Panc1 (cell line): Measurements from ENCODE around the gene AMT. TPM values are rescaled to one million over a fixed set of nuclear protein-coding genes. Genes with fewer than 3 reads are reported as not detected.

ENCODE experiments used
- ATAC-seq: fragments of 200-7000 bp; cut with Tn5 transposase; 2 replicates; pipeline ENCODE4 v1.9.1; 2020; ENCODE audit warnings: mild to moderate bottlenecking, moderate library complexity
- BruUV-seq: library from RNA; stranded (reverse); fragments of 400-500 nt; replicated peaks from 2 replicates; lab custom pipeline; 2021; lab: Mats Ljungman, UMichigan
- CTCF ChIA-PET: fragments of 300-600 bp; sonication (Branson Sonifier 250); formaldehyde crosslinking; loops from one replicate; lab custom pipeline; 2022; ENCODE audit warnings: antibody characterized with exemption; lab: Charles Lee
- POLR2A ChIA-PET: fragments of 300-600 bp; sonication (Branson Sonifier 250); formaldehyde crosslinking; loops from one replicate; lab custom pipeline; 2022; ENCODE audit warnings: antibody characterized with exemption; lab: Charles Lee
- DNase-seq: peaks from one replicate; pipeline ENCODE4 v3.0.0-alpha.2; 2010; ENCODE audit warnings: low read depth, low spot score
- H3K27ac ChIP-seq: 2 replicates; pipeline ENCODE4 v1.5.1; 2011; ENCODE audit warnings: mild to moderate bottlenecking, low read length, inconsistent platforms
- H3K27me3 ChIP-seq: fragments of 200-500 bp; sonication (Bioruptor generic); 2 replicates; pipeline ENCODE4 v1.6.0; 2014; ENCODE audit warnings: low read length, inconsistent platforms; ENCODE audit not compliant: control insufficient read depth, insufficient read depth
- H3K36me3 ChIP-seq: fragments of 200-500 bp; sonication (Bioruptor generic); 2 replicates; pipeline ENCODE4 v1.5.1; 2014; ENCODE audit warnings: inconsistent platforms, mild to moderate bottlenecking, low read length, moderate library complexity; ENCODE audit not compliant: control insufficient read depth, insufficient read depth
- H3K4me1 ChIP-seq: 2 replicates; pipeline ENCODE4 v1.5.1; 2011; ENCODE audit warnings: inconsistent platforms, mild to moderate bottlenecking, low read length, moderate library complexity; ENCODE audit not compliant: control insufficient read depth, insufficient read depth
- H3K4me3 ChIP-seq, 2 experiments: 2 replicates each; pipeline ENCODE4 v1.5.1; 2011 to 2012; ENCODE audit warnings: low read depth in 2 of 2, low read length in 2 of 2, mild to moderate bottlenecking in 2 of 2, inconsistent platforms in 1 of 2, moderate library complexity in 1 of 2
- H3K9me3 ChIP-seq: fragments of 200-500 bp; sonication (Bioruptor generic); 2 replicates; pipeline ENCODE4 v1.5.1; 2014; ENCODE audit warnings: low read depth, mild to moderate bottlenecking, inconsistent platforms, low read length, moderate library complexity; ENCODE audit not compliant: control insufficient read depth, insufficient read depth
- POLR2AphosphoS5 ChIP-seq: IDR thresholded peaks from 2 replicates; pipeline ENCODE4 v1.6.1; 2012; ENCODE audit warnings: mild to moderate bottlenecking, low read depth, low read length, moderate library complexity
- SIN3A ChIP-seq: IDR thresholded peaks from 2 replicates; pipeline ENCODE4 v1.6.1; 2012; ENCODE audit warnings: low read depth, mild to moderate bottlenecking, low read length, moderate library complexity, borderline replicate concordance; ENCODE audit not compliant: insufficient read depth
- TCF7L2 ChIP-seq: IDR thresholded peaks from 2 replicates; pipeline ENCODE4 v1.6.1; 2011; ENCODE audit warnings: mild to moderate bottlenecking, low read depth, low read length, inconsistent platforms
- in situ Hi-C: cut with HindIII; loops from 2 replicates; pipeline ENCODE4 v1.10.0; 2016; ENCODE audit warnings: low sequenced_read_pairs, low pct_unique_long_range_greater_than_20kb
- intact Hi-C: fragments of 100-400 bp; cut with micrococcal nuclease; formaldehyde crosslinking; loops from one replicate; pipeline ENCODE4 v1.10.0; 2022; ENCODE audit not compliant: unreplicated experiment
- total RNA-seq: library from RNA; stranded (reverse); gene quantifications from one replicate; pipeline ENCODE4 v1.2.1, GENCODE V29; 2021; ENCODE audit not compliant: unreplicated experiment
- TF ChIP-seq, protein P1 (sequence below), 2 experiments: IDR thresholded peaks; 2 replicates each; pipeline ENCODE4 v1.6.1; 2011 to 2012; ENCODE audit warnings: low read depth in 2 of 2, control low read depth in 1 of 2, low read length in 1 of 2, mild to moderate bottlenecking in 1 of 2, moderate library complexity in 1 of 2; ENCODE audit not compliant: insufficient read depth in 1 of 2
- TF ChIP-seq, protein P2 (sequence below): fragments of 450-650 bp; IDR thresholded peaks from 2 replicates; pipeline ENCODE4 v1.5.1; 2017; ENCODE audit warnings: mild to moderate bottlenecking

AMT gene
- total RNA-seq, 1 experiment from 2014 or later, result 1.1 TPM

DNA sequence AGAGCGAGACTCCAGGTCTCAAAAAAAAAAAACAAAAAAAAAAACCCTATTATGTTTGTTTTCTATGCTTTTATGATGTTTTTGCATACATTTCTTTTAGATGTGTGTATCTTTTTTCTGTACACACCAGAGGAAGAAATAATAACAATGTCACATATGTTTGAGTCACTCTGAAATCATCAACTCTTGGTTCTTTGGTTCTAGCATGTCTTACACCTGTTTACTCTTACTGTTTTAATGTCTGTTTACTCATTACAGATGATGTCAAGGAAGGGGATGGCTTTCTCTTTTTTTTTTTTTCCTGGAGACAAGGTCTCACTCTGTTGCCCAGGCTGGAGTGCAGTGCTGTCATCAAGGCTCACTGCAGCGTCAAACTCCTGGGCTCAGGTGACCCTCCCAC is 34.6 kb downstream of the AMT start:
- no TSS peak for BruUV-seq
- ATAC-seq (peak; percentile 55), DNase-seq (peak; percentile 47)
- in situ Hi-C loops (no loop called here), intact Hi-C loops (no loop called here)
- no peaks in the 10 kb centered on the region for H3K36me3 ChIP-seq
- no peaks in the 10 kb centered on the region for H3K9me3 ChIP-seq
- H3K4me1 ChIP-seq, result no peaks in the 10 kb centered on the region
- no peaks in the 10 kb centered on the region for H3K27me3 ChIP-seq
- CTCF ChIA-PET, result no interaction called here
- no peak overlapping the region for H3K27ac ChIP-seq
- TF ChIP-seq POLR2AphosphoS5, result no peak
- TF ChIP-seq, protein P1, sequence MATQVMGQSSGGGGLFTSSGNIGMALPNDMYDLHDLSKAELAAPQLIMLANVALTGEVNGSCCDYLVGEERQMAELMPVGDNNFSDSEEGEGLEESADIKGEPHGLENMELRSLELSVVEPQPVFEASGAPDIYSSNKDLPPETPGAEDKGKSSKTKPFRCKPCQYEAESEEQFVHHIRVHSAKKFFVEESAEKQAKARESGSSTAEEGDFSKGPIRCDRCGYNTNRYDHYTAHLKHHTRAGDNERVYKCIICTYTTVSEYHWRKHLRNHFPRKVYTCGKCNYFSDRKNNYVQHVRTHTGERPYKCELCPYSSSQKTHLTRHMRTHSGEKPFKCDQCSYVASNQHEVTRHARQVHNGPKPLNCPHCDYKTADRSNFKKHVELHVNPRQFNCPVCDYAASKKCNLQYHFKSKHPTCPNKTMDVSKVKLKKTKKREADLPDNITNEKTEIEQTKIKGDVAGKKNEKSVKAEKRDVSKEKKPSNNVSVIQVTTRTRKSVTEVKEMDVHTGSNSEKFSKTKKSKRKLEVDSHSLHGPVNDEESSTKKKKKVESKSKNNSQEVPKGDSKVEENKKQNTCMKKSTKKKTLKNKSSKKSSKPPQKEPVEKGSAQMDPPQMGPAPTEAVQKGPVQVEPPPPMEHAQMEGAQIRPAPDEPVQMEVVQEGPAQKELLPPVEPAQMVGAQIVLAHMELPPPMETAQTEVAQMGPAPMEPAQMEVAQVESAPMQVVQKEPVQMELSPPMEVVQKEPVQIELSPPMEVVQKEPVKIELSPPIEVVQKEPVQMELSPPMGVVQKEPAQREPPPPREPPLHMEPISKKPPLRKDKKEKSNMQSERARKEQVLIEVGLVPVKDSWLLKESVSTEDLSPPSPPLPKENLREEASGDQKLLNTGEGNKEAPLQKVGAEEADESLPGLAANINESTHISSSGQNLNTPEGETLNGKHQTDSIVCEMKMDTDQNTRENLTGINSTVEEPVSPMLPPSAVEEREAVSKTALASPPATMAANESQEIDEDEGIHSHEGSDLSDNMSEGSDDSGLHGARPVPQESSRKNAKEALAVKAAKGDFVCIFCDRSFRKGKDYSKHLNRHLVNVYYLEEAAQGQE (IDR thresholded peaks at IDR 0.05; ENCODE audit: insufficient read depth in 1 of 2, low read depth in 2 of 2, low read length in 1 of 2), result no peak
- TF ChIP-seq SIN3A, result no peak
- TF ChIP-seq TCF7L2, result no peak
- TF ChIP-seq, protein P2, sequence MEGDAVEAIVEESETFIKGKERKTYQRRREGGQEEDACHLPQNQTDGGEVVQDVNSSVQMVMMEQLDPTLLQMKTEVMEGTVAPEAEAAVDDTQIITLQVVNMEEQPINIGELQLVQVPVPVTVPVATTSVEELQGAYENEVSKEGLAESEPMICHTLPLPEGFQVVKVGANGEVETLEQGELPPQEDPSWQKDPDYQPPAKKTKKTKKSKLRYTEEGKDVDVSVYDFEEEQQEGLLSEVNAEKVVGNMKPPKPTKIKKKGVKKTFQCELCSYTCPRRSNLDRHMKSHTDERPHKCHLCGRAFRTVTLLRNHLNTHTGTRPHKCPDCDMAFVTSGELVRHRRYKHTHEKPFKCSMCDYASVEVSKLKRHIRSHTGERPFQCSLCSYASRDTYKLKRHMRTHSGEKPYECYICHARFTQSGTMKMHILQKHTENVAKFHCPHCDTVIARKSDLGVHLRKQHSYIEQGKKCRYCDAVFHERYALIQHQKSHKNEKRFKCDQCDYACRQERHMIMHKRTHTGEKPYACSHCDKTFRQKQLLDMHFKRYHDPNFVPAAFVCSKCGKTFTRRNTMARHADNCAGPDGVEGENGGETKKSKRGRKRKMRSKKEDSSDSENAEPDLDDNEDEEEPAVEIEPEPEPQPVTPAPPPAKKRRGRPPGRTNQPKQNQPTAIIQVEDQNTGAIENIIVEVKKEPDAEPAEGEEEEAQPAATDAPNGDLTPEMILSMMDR, result no peak
- H3K4me3 ChIP-seq, result no peak overlapping the region
- POLR2A ChIA-PET, result no interaction called here

DNA sequence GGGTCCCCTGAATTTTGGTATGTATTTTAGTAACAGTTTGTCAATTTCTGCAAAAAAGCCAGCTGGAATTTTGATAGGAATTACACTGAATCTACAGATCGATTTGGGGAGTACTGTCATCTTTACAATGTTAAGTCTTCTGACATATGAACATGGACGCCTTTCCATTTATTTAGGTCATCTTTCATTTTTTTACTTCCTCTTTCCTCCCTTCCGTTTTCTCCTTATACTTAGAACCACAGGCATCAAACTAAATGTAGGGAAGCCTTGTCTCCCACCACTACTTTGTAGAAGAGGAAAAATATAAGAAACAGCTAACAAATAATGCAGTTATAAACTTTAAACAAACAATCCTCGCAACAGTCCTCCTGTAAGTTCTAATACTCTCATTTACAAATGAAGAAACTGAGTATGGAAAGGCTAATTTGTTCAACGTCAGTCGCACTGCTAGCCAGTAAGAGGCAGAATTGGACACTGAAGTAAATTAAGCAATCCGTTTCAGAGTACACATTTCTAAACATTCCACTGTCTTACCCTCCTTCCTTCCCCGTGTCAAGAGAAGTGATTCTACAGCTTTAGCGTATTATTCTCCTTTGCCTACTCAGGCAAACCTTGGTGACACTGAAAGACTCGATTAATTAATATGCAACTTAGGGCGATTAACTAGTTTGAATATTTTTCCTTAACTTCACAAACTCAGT is 36.1 kb downstream of the AMT start:
- POLR2A ChIA-PET, result interaction anchor here (0.6 kb wide), 2 partner anchors 356 to 753 kb away, joined by 3 to 12 read pairs; no protein-coding TSS in a partner anchor
- in situ Hi-C loops (no loop called here), intact Hi-C loops (no loop called here)
- no peaks in the 10 kb centered on the region for H3K27me3 ChIP-seq
- TF ChIP-seq, protein P2, result no peak
- TF ChIP-seq SIN3A, result no peak
- no peak for TF ChIP-seq POLR2AphosphoS5
- no peak for TF ChIP-seq TCF7L2
- TF ChIP-seq, protein P1 (IDR thresholded peaks at IDR 0.05; ENCODE audit: insufficient read depth in 1 of 2, low read depth in 2 of 2, low read length in 1 of 2), result no peak
- no peak overlapping the region for H3K27ac ChIP-seq
- CTCF ChIA-PET, result no interaction called here
- ATAC-seq (no peak), DNase-seq (no peak)
- no TSS peak for BruUV-seq
- no peaks in the 10 kb centered on the region for H3K9me3 ChIP-seq
- H3K4me3 ChIP-seq, result no peak overlapping the region
- no peaks in the 10 kb centered on the region for H3K36me3 ChIP-seq
- H3K4me1 ChIP-seq, result no peaks in the 10 kb centered on the region
